NCI-H2107 treated with DMSO at 0.1 percent for 48 hours (cell line): ENCODE results near the gene ZNF462.

Source experiments
- DNase-seq: peaks from one replicate; lab custom pipeline; 2025; ENCODE audit not compliant: unreplicated experiment; lab: John Stamatoyannopoulos, UW

Gene ZNF462

GRCh38 chr9:106862110-106862820 is 701 bp upstream of the ZNF462 start:
- peak; percentile 32 for DNase-seq

- peak; percentile 56 for DNase-seq
These were observed 1.6 kb downstream of the ZNF462 start for GRCh38 chr9:106864373-106865143.

GRCh38 chr9:106866243-106866642 is 3.3 kb downstream of the ZNF462 start:
- DNase-seq = no peak

GRCh38 chr9:106867286-106867685 is 4.3 kb downstream of the ZNF462 start:
- DNase-seq = no peak

- DNase-seq = no peak
These were observed 5.1 kb downstream of the ZNF462 start for GRCh38 chr9:106868087-106868486.

GRCh38 chr9:106868565-106868964 is 5.6 kb downstream of the ZNF462 start:
- no peak for DNase-seq

- no peak for DNase-seq
These were observed 6.1 kb downstream of the ZNF462 start for GRCh38 chr9:106869028-106869427.

GRCh38 chr9:106869458-106869857 is 6.5 kb downstream of the ZNF462 start:
- DNase-seq = no peak

- DNase-seq = no peak
These were observed 9.7 kb downstream of the ZNF462 start for GRCh38 chr9:106872641-106873040.

GRCh38 chr9:106874031-106874430 is 11.1 kb downstream of the ZNF462 start:
- no peak for DNase-seq

- no peak for DNase-seq
These were observed 11.7 kb downstream of the ZNF462 start for GRCh38 chr9:106874652-106875051.

- DNase-seq = no peak
These were observed 12.6 kb downstream of the ZNF462 start for GRCh38 chr9:106875529-106875928.

GRCh38 chr9:106877345-106877744 is 14.4 kb downstream of the ZNF462 start:
- DNase-seq = no peak

GRCh38 chr9:106878081-106878837 is 15.3 kb downstream of the ZNF462 start:
- no peak for DNase-seq

GRCh38 chr9:106878934-106879333 is 16.0 kb downstream of the ZNF462 start:
- DNase-seq = peak; percentile 7

- no peak for DNase-seq
These were observed 16.5 kb downstream of the ZNF462 start for GRCh38 chr9:106879439-106879882.

GRCh38 chr9:106880081-106880480 is 17.1 kb downstream of the ZNF462 start:
- DNase-seq = no peak

- no peak for DNase-seq
These were observed 17.9 kb downstream of the ZNF462 start for GRCh38 chr9:106880863-106881262.

- no peak for DNase-seq
These were observed 20.1 kb downstream of the ZNF462 start for GRCh38 chr9:106883030-106883429.

GRCh38 chr9:106883626-106884190 is 20.7 kb downstream of the ZNF462 start:
- no peak for DNase-seq

GRCh38 chr9:106885451-106885850 is 22.5 kb downstream of the ZNF462 start:
- no peak for DNase-seq
